GM21526 (cell line): ENCODE results near the gene PKN1.
"Not testable (repeated sequence)": the region's sequence is repeated elsewhere in the genome, so short reads cannot be mapped to it uniquely, and the experiment has no call there.

Experiments
- ATAC-seq: cut with Tn5 transposase; IDR thresholded peaks from one replicate; pipeline ENCODE4 v1.9.1; 2021; ENCODE audit warnings: moderate library complexity; ENCODE audit not compliant: unreplicated experiment, low FRiP score

The PKN1 gene

DNA sequence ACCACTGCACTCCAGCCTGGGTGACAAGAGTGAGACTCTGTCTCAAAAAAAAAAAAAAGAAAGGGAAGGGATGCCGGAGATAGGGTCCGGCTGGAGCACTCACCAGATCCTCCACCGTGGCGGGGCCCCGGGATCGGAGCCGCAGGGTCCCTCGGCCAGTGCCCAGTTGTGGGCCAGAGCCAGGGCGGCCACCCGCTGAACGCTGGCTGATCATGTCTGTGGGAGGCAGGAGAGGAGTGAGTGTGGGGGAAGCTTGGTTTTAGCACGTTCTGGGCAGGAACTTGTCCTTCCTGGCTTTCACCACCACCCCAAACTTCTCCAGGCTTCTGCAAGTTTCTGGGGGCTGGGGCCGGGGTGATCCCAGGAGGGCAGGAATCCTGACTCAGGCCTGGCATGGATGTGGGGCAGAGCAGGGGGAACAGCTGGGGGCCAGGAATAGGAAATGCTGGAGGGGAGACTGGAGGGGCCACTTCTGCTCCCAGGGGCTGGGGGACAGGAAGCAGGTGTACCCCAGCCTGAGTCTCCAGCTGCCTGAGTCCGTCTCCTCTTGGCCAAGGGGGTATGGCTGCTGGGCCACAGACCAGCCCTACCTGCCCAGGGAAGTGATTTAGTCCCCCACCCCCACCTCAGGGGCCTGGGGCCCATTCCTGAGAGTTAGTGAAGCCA lies 46.3 kb downstream of the PKN1 start:
- ATAC-seq = no peak

DNA sequence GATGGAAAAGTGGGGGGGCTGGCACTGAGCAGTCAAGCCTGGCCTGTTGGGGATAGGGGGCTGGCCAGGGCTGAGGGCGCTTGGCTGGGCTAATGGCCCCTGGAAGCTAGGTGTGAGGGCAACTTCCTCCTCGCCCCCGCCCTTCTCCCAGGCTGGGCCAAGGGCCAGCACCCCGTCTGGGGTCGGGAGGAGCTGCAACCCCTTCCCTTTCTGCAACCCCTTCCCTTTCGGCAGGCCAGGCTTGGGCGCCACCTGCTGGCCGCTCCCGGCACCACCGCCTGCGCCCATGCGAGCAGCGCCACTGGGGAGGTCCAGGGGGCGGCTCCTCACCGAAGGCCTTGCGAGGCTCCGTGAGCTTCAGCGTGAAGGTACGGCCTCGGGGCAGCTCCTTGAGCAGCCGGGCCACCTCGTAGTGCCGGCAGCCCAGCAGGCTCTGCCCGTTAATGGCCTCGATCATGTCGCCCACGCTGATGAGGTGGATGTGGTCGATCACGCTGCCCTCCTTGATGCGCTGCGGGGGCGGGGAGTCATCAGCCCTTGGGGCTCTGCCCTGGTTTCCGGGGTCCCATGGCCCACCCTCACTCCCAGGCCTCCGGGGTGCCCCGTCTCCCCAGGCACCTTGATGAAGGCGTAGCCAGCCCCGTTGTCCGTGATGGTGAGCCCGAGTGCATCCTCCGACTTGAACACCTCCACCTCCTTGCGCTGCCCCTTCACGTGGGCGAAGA lies 47.0 kb downstream of the PKN1 start:
- ATAC-seq = no peak

DNA sequence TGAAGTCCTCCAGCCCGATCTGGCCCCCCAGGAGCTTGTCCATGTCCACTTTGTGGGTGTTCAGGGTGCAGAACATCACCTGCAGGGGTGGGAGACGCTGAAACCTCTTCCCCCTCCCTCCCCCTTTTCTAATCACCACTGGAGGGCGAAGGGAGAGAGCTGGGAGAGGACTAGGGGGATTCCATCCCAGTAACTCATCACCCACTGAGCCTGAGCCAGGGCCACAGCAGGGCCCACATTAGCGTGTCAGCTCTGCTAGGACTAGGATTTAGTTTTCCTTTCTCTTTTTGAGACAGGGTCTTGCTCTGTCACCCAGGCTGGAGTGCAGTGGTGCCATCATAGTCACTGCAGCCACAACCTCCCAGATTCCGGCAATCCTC lies 47.6 kb downstream of the PKN1 start:
- no peak for ATAC-seq

DNA sequence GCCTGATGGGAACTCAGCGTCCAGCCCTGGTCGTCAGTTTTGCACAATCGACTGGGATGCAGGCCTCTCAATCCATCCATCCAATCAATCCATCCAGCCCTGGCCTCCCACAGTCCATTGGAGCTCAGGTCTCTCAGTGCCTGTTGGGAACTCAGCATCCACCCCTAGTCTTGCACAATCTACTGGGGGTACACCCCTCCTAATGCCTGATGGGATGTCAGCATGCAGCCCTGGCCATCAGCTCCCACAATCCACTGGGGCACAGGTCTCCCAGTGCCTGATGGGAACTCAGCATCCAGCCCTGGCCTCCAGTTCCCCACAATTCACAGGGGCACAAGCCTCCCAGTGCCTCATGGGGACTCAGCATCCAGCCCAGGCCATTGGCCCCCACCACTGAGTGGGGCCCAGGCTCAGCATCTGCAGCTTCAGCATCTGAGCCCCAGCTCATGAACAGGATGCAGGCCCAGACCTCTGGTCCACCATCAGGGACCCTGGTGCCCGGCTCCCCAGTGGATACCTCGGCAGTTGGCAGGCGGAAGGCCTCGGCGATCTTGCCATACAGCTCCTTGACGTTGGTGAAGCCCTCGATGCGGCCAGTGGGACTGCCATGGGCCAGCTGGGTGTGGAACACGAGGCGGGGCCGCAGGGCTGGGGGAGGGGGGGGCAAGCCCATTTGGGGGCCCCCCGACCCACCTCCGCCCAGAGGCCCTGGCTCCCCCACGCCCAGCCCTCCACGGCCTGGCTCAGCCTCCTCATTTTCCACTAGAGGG lies 49.3 kb downstream of the PKN1 start:
- no peak for ATAC-seq

DNA sequence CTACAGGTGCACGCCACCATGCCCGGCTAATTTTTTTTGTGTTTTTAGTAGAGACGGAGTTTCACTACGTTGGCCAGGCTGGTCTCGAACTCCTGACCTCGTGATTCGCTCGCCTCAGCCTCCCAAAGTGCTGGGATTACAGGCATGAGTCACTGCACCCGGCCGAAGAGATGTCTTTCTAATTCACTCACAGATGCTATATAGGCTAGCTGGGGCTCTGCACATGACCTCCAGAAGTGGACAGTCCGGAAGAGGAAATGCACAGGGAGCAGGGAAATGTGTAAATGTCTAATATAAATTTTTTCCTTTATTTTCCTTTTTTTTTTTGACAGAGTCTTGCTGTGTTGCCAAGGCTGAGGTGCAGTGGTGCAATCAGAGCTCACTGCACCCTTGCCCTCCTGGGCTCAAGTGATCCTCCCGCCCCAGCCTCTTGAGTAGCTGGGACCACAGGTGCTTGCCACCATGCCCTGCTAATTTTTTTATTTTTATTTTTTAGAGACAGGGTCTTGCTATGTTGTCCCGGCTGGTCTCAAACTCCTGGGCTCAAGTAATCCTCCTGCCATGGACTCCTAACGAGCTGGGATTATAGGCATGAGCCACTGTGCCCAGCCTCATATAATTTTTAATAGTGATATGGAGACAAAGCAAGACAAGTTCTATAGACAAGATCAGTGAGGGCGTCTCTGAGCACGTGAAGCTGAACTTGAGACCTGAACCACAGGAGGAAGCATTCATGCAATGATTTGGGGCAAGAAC lies 54.4 kb downstream of the PKN1 start:
- no peak for ATAC-seq

DNA sequence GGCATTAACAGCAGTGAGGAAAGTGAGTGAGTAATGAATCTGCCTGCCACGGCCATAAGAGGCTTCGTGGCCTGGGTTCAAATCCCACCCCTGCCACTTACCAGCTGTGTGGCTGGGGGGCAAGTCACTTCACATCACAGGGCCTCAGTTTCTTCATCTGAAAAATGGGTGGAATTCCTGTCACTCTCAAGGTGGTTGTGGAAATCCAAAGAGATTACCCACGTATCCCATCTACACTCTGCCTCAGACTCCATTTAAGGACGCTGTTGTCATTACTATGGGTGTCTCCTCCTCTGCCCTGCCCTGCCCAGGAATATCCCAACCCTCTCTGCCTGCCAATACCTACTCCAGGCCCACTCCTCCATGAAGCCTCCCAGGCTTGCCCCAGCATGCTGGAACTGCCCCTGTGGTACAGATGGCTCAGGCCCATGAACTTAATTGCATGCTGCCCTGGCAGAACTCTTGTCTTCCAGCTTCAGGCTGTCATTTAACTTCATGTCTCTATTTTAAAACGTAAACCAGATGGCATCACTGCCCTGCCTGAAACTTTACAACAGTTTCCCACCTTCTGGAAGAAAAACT lies 59.7 kb downstream of the PKN1 start:
- no peak for ATAC-seq

DNA sequence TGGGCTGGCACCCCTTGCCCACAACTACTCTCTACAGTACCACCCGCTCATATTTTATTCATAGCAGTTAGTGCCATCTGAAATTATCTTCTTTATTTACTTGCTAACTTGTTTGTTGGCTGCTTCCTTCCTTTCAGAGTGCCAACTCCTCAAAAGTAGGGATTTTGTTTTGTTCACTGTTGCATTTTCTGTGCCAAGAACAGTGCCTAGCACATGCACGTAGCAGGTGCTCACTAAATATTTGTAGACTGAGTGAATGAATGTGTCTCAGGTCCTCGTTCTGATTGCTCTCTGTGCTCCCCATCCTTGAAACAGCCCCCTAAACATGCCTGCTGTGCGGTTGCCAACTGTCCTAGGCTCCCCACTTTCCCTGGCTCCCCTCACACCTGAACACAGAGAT lies 61.3 kb downstream of the PKN1 start:
- ATAC-seq = no peak

DNA sequence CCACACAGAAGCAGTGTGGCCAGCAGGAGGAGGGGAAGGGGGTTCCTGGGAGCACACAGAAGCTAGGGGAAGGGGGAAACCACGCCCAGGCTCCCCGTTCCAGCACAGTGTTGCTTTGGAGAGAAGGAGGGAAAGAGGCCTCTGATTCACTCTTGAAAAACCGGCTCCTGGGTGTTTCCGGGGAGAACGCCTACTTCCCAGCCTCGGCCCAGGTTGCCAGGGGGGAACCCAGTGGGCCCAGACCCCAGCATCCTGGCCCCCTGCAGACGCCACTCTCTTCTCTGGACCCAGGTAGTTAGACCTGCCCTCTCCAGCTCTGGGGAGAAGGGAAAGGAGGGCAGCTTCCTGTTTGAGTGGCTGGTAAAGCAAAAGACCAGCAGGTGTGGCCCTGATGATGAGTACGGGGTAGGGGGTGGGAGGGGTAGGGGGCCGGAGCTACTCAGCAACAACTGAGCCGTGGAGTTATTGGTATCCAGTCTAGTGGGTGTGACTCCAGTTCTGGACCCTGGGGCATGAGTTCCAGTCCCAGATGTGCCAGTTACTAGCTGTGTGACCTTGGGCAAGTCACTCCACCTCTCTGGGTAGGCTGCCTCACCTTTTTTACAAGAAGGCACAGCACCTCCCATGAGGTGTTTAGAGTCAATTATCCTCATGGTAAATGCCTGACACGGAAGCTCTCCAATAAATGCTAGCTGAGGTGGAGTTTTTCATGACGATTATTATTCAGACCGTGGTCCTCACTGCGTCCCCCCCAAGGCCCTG lies 62.0 kb downstream of the PKN1 start:
- no peak for ATAC-seq

DNA sequence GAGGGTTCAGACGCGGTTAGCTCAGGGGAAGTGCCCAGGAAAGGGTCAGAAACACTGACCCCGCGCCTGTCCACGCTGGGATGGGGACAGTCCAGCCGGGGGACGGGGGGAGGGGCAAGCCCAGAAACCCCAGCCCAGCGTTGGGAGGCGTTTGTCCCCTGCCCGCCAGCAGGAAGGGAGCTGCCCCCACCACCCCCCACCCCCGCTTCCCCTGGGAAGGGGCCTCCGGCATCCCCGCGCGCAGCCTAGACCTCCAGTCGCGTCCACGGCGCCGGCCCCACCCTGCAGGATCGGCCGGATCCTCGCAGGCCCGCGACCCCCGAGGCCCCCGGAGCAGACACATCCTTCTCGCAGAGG lies 62.5 kb downstream of the PKN1 start:
- no peak for ATAC-seq

DNA sequence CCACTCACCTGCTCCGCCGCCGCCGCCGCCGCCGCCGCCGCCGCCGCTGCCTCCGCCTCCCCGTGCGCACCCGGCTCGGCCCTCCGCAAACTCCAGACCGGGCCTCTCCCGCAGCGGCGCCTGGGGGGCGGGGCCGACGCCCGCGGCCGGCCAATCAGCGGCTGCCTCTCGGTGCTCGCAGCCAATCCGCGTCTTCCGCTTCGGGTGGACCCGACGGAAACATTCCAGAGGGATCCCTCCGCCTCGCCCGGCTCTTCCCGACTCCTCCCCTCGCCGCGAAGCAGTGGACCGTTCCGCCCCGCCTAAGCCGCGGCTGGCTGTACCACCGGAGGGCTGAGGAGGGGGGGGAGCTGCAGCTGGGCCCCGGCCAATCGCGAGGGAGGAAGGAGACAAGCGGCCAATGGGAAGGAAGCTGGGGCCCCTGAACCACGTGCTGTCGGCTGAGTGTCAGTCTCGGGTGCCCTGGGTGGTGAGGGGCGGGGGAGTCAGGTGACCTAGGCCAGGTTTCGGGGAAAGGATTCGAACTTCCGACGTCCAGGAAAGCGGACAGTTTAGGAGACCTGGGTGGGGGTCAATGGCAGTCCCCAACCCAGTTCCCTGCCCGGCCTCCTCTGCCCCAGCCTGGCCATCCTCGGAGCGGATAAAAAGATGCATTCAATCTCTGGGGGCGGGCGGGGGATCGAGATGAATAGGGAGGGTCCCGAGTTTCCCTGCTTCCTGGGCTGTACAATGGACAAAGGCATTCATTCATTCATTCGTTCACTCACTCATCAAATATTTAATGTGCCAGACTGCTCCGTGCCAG lies 63.1 kb downstream of the PKN1 start, which contains the start of gene GIPC1:
Gene GIPC1 (minus strand): TSS at position 99 of the 805 bp plus-strand sequence. CDS start 13,151 bp downstream, outside the sequence.
- no peak for ATAC-seq

DNA sequence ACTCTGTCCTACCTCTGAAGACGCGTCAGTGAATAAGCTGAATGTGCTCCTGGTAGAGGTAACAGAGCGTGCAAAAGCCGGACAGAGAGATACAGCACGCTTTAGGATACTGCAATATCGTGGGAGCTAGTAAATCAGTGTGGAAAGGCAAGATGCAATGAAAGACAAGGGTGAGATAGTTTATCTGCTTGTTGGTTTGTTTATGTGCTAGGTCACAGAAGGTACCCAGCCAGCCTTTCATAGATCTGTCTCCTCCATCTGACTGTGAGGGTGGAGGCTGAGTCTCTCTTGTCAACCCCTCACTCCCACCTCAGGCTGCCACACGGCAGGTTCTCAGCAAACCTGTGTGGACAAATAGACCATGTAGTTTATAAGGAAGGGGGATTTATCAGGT lies 63.7 kb downstream of the PKN1 start:
- no peak for ATAC-seq

DNA sequence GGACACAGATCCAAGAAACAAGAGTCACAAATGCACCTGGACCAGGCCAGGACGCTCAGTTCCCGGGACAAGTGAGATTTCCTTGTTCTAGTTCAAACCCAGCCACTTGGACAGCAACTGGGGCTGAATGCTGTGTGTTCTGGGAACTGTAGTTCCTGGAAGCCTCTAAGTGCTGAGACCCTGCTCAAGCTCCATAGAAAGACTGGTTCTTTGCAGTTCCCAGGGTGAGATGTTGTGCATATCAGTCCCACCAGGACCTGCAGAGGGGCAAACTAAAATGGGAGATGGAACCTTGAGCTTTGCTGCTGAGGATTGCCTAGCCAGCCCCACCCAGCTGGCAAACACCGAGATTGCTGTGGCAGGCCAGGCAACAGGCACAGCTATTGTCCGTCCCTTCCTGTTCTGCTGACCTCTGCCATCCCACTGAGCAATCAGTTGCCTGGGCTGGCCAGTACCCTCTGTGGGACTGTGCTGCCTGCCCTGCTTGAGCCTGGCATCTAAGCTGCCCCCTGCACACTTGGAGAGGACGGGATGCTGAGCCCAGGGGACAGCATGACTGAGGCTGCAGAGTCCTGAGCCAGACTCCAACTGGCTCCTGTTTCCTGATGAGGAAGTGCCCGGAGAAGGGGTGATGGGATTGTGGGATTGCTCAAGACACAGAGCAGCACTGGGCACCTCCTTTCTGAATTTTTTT lies 64.3 kb downstream of the PKN1 start:
- ATAC-seq = no peak

DNA sequence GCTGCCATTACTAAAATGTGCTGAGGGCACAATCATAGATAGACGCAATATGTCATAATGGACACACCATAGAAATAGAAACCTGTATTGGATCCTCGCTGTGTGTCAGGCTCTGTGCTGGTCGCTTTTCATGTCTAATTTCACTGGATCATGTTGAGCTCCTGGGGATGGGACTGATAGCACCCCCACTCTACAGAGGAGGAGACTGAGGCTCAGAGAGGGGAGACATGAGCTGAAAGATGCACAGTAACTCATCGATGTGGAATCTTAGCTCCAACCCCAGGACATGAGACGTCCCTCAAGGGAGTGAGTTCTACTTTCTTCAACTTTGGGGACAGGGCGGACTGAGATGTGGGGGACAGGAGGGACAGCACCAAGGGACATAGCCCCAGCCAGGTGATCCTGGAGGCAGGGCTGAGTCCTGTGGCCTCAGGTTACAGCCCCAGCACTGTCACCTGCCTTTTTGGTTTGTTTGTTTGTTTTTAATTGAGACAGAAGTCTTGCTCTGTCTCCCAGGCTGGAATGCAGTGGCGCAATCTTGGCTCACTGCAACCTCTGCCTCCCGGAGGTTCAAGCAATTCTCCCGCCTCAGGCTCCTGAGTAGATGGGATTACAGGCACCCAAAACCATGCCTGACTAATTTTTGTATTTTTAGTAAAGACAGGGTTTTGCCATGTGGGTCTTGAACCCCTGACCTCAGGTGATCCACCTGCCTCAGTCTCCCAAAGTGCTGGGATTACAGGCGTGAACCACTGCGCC lies 69.4 kb downstream of the PKN1 start:
- ATAC-seq = no peak

DNA sequence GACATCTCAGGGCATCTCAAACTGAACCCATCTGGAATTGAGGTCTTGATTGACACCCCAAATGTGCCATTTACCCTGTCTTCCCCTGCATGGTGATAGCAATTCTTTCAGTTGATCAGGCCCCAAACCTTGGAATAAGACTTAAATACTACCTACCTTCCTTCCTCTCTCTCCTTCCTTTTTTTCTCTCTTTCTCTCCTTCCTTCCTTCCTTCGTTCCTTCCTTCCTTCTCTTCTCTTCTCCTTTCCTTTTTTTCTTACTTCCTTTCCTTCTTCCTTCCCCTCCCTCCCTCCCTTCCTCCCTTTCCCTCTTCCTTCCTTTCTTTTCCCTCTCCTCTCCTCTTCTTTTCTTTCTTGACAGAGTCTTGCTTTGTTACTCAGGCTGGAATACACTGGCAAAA lies 70.2 kb downstream of the PKN1 start:
- no peak for ATAC-seq

DNA sequence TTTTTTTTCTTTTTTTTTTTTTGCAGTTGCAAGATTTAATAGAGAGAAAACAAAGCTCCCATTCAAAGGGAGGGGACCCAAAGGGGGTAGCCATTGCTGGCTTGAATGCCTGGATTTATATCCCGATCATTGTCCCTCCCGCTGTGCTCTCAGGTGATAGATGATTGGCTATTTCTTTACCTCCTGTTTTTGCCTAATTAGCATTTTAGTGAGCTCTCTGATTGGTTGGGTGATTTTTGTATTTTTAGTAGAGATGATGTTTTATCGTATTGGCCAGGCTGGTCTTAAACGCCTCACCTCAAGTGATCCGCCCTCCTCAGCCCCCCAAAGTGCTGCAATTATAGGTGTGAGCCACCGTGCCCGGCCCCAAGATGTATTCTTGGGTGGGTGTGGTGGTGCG lies 71.5 kb downstream of the PKN1 start:
- ATAC-seq = not testable (repeated sequence)

DNA sequence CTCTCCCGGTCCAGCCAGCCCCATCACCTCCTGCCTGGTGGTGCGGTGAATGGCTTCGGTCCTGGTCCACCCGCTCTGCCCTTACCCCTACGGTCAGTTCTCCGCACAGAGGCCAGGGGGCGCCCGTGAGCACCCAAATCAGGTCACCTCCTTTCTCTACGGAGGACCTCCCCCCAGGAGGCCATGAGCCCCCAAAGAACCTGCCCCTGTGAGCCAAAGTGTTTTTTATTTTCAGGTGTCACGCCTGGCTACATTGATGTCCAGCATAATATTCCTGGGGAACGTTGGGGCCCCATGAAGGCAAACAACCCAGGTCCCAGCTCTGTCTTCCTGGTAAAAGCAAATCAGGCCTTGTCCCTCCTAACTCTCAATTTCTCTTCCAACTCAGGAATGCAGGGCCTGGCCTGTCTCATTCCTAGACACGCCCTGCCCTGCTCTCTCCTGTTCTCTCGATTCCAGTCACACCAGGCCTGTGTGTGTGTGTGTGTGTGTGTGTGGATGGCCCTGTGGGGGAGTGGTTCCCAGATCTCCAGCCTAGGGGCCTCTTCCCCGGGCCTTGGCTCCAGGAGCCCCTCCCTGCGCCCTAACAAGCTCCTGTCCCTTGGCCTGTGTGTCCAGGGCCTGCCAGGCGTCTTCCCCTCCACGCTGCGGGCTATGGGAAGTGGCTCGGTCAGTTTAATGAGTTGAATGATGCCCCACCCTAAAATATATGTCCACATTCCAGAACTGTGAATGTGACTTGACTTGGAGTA lies 72.6 kb downstream of the PKN1 start:
- no peak for ATAC-seq
